ENCODE data around the gene RACGAP1. TPM values are rescaled to one million over a fixed set of nuclear protein-coding genes. Genes with fewer than 3 reads are reported as not detected.

Gene RACGAP1
- total and polyA plus RNA-seq, 8 donors: 20.7 to 79.4 (median 43.4) TPM

DNA sequence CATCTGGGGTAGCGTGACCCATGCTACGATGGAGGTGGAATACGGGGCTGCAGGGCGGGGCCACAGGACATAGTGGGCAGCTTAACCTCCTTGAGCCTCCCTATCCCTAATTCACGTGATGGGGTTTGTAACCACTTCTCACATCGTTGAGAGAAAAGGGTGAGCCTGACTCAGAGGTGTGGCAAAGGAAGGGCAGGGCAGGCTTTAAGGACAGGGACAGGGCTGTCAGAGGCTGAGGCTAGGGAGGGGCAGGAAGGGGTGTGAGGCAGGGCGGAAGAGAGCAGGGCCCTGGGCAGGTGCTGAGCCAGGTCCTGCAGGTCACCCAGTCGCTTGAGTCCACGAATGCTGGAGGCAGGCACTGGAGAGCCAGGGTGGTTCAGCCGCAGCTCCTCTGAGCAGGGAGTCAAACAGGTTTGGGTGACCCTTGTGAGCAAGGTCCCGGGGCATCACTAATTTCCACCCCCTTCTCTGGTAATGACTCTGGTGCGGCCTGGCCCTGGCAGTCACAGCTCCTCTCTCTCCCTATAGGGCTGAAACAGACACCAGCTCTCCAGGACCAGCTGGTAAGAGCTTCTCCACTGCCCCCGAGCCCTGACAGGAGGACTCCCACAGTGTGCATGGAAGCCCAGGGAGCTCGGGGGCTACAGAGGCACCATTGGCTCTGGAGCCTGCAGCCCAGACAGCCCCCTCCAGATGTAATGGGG lies 82.2 kb downstream of the RACGAP1 start:
- H3K36me3 ChIP-seq: no peaks in the 10 kb centered on the region
- intact Hi-C loops (cut with DNase I): loop anchor here in 1 of 2 donors (10.0 kb wide), 1 partner anchor 78 kb away; no protein-coding TSS in a partner anchor
- H3K27me3 ChIP-seq: no peaks in the 10 kb centered on the region
- TF ChIP-seq, protein P1, sequence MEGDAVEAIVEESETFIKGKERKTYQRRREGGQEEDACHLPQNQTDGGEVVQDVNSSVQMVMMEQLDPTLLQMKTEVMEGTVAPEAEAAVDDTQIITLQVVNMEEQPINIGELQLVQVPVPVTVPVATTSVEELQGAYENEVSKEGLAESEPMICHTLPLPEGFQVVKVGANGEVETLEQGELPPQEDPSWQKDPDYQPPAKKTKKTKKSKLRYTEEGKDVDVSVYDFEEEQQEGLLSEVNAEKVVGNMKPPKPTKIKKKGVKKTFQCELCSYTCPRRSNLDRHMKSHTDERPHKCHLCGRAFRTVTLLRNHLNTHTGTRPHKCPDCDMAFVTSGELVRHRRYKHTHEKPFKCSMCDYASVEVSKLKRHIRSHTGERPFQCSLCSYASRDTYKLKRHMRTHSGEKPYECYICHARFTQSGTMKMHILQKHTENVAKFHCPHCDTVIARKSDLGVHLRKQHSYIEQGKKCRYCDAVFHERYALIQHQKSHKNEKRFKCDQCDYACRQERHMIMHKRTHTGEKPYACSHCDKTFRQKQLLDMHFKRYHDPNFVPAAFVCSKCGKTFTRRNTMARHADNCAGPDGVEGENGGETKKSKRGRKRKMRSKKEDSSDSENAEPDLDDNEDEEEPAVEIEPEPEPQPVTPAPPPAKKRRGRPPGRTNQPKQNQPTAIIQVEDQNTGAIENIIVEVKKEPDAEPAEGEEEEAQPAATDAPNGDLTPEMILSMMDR (IDR thresholded peaks at IDR 0.05): no peak
- H3K4me1 ChIP-seq: peaks cover 3 to 8% of the 10 kb centered on the region in 2 donors
- peak in 1 of 4 donors; percentile 69 for DNase-seq
- H3K9me3 ChIP-seq: no peaks in the 10 kb centered on the region
- ATAC-seq: peak; percentile 67
- H3K4me3 ChIP-seq: no peak overlapping the region
- no peak overlapping the region for H3K27ac ChIP-seq

DNA sequence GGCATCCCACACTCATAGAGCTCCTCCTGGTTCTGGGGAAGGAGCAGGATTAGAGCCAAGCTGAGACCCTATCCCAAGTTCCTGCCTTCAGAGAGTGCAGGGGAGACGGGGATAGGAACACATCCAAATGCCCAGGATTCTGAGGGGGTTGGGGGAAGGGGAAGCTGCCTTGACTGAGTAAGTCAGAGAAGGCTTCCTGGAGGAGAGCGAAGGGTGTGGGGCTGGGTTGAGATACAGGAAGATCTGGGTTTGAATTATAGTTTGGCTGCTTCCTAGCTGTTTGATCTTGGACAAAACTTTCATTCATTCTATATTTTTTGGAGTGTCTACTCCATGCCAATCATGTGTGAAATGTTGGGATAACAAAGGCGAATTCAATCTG lies 82.8 kb downstream of the RACGAP1 start:
- Histone ChIP-seq H3K27me3 (no peaks in the 10 kb centered on the region), H3K27ac (no peak overlapping the region)
- no peak for ATAC-seq

DNA sequence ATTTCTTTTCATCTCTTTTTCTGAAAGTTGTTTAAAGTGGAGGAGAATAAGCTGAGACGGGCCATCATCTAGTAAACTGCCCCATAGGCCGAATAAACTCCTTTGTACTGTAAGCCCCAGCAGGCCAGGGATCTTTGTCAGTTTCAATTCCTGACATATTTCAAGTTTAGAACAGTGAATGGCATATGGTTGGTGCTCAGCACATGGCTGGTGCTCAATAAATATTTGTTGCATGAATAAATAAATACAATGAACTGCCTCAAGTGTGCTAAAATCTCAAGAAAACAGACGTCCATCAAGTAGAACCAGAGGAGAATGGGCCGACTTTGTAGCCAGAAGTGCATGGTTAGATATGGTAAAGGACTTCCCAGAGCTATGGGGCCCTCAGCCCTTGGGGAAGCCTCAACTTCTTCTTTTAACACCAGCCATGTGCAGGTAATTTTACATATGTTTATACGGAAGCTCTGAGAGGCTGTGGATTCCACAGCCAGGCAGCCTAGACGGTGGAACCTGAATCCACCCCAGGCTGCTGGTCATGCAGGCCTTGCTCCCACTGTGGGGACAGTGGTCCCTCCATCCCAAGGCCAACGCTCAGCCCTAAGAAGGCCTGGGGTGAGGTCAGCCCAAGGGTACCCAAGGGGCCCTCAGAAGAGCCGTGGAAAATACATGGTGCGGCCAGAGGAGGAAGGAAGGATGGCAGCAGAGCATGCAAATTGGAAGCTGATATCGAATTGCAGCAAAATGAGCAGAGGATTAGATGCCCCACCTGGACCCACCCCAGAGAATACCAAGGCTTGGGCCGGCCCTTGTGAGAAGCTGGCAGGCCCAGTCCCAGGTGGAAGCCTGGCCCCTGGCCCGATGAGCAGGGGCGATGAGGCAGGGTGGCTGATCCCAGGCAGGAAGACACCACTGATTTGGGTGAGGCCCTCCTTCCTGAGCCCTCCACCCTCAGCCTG lies 83.5 kb downstream of the RACGAP1 start:
- no peak overlapping the region for H3K4me3 ChIP-seq
- TF ChIP-seq, protein P1 (IDR thresholded peaks at IDR 0.05): no peak

More for the DNA sequence above, 82.8 kb downstream of the RACGAP1 start:
- intact Hi-C loops (cut with DNase I): loop anchor here in 1 of 2 donors (10.0 kb wide), 1 partner anchor 78 kb away; no protein-coding TSS in a partner anchor
- no peaks in the 10 kb centered on the region for H3K36me3 ChIP-seq
- H3K4me1 ChIP-seq: peaks cover 3 to 8% of the 10 kb centered on the region in 2 donors
- DNase-seq: no peak
- no peaks in the 10 kb centered on the region for H3K9me3 ChIP-seq
- TF ChIP-seq, protein P1 (IDR thresholded peaks at IDR 0.05): no peak
- H3K4me3 ChIP-seq: no peak overlapping the region

DNA sequence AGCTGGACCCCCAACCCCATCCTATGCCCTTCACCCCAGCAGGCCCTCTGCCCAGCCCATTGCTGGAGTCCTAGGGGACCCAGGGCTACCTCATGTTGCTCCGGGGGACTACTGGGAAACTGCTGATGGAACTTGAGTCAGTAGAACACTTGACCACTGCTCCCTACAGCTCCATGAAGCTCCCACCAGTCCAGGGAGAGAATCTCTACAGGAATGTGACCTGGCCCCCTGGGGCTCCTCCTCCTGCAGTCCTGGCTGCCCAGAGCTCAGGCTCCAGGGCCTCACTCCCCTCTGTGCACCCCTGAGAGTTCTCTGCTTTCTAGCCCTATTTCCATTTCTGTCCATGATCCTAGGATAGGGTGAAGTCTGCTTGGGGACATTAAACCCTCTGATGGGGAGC lies 85.6 kb downstream of the RACGAP1 start:
- ATAC-seq (no peak), DNase-seq (no peak)
- no peaks in the 10 kb centered on the region for H3K36me3 ChIP-seq
- TF ChIP-seq, protein P1 (IDR thresholded peaks at IDR 0.05): no peak
- H3K27me3 ChIP-seq: no peaks in the 10 kb centered on the region
- no peak overlapping the region for H3K27ac ChIP-seq
- no peak overlapping the region for H3K4me3 ChIP-seq
- no peaks in the 10 kb centered on the region for H3K4me1 ChIP-seq
- H3K9me3 ChIP-seq: no peaks in the 10 kb centered on the region
- intact Hi-C loops (cut with DNase I): loop anchor here in 1 of 2 donors (10.0 kb wide), 1 partner anchor 75 kb away; no protein-coding TSS in a partner anchor

More for the DNA sequence above, 83.5 kb downstream of the RACGAP1 start:
- DNase-seq (peak in 1 of 4 donors; percentile 53), ATAC-seq (no peak)
- Histone ChIP-seq H3K4me1 (peaks cover 3 to 8% of the 10 kb centered on the region in 2 donors), H3K27ac (no peak overlapping the region), H3K27me3 (no peaks in the 10 kb centered on the region), H3K9me3 (no peaks in the 10 kb centered on the region), H3K36me3 (no peaks in the 10 kb centered on the region)
- intact Hi-C loops (cut with DNase I): loop anchor here in 1 of 2 donors (10.0 kb wide), 1 partner anchor 77 kb away; no protein-coding TSS in a partner anchor

All from left lung (tissue), 10 donors.